Activated CD4-positive, CD25-positive, alpha-beta regulatory T cell treated with anti-CD3 and anti-CD28 coated beads, Interleukin-2, amount 50 U/mL, for 24 hours (primary cell): ENCODE data around the gene UBASH3B.

Experiments used
- ATAC-seq, 2 donors: fragments of 150-1000 bp; cut with Tn5 transposase; one replicate each; pipeline ENCODE4 v1.10.0; 2021; ENCODE audit warnings: mild to moderate bottlenecking in 1 of 2, moderate library complexity in 1 of 2

UBASH3B gene

DNA sequence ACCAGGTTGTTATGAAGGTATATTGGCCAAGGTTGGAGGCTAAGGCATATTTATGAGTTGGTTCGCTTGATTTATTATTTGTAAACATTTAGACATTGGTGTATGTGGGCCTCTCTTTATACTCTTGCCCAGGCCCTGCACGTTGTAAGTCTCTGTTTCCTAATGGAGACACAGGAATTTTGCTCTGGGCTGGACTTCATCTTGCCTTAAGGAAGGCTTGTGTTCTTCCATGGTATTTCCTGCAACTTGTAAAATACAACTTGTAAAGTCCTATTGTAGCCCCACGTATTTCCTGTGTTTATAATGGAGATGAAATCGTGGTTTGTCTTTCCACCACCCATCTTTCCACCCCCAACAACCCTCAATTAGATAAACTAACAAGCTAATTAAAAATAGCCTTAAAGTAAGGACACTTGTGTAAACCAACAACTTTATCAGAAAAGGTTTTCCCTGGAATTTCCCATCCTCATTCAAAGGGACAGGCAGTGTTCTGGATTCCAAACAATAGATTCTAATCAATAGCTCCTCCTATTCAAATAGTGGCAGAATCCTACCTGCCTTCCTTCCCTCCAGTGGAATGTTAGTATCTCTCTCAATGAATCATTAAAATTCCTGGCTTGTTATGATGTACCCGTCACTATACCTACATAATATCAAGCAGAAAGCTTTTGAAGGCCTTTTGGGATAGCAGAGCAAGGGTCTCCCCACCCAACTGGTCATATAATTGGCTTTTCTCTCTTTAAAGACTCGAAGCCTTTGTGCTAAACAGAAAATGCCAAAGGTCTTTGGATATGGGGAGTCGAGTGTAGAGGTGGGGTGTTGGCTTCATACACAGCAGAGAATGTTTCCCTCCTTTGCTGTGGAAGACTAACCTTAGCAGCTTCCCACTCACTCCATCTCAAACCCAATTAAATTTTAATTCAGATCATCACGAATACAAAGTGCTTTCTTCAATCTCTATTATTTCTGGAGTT, 77.1 kb downstream of the UBASH3B start:
- no peak for ATAC-seq

DNA sequence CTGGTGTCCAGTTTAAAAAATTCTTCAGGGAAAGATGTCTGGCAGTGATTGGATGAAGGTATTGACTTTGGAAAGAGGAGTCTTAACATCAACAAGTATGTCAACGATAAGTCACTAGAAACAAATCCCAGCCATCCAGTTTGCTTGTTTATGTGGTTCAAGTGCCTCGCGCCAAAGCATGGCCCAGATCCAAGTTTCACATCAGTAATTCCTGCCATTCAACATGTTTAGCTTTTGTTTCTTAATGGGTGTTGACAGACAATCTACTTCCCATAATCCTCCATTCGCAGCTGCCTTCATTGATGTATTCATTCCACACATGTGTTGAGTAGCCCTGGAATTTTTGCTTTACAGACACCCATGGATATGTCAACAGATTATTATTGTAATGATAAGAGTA, 77.8 kb downstream of the UBASH3B start:
- no peak for ATAC-seq

DNA sequence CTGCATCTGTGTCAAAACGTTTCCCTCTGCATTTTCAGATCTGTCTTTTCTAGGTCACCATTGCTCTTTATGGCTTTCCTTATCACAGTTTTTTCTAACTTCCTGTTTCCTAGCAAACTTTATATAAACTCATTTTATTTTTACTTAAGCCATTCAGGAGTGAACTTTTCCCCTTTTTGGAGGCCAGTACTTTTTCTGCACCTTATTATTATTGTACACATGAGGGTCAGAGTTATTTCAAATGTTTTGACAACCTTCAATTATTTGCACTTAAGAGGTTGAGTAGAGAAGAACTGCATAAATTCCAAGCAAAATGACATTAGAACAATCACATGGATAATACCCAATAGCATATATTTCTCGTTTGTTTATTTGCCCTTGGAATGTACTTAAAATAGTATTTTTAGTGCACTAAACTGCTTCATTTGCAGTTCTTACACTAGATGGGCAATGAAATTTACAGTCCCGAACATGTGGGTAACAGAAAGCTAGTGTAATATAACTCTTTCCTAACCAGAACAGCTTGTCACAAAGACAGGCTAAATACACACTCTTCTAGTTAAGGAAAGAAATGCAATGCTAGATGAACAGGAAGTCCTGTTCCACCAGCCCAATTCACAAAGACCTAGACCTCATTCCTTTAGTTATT, 79.5 kb downstream of the UBASH3B start:
- ATAC-seq, result no peak

DNA sequence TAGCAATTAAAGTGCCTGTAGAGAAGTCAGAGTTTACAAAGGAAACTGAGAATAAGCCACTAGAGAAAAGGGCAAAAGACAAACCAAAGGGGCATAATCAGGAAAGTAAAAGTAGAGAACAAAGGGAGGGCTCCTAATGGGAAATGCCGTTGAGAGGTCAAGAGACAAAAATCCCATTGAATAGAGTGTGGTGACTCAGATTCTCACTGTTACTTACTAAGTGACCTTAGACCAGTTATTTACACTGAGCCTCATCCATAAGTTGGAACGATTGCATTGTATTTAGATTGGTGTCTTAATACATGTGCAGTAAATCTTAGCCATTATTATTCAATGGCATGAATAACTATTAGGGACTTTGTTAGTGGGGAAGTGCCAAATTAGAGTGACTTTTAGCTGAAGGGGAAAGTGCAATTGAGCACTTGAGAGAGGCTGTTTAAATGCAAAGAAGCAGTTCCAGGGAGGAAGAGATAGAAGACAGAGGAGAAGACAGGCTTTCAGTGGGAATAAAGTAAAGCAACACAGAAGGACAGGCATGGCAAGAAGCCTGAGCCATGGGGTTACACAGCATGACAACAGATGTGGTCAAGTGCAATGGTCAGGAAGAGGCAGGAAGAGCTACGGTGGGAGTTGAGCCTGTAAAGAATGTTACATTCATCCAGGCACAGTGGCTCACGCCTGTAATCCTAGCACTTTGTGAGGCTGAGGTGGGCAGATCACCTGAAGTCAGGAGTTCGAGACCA, 82.6 kb downstream of the UBASH3B start:
- ATAC-seq, result no peak

DNA sequence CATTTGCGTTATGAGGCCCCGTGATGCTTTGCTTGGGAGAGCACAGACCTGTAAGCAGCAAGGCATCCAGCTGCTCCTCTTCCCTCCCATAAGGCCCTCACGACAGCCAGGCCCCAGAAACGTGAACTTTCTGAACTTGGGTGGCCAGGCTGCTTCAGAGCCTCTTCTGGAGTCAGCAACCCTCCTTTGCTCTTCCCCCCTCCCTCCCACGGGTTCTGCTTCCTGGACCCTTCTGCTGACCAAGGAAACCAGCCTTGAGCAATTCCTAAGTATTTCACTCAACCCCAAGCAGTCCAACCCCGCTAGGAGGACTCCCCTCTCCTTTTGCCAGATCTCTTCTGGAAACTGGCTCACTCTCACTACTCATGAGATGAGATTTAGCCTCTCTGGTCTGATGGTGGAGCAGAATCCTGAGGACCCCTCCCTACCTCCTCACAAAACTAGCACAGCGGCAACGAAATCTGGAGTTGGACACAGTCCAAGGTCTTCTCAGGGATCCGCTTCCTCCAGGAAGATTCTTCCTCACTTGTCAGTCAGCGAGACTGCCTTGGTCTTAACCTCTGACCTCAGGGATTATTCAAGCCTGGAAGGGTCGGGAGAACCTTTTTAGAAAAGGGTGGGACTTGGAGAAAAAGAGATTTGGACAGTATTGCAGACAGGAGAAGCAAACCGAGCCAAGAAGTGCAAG, 86.2 kb downstream of the UBASH3B start:
- no peak for ATAC-seq

DNA sequence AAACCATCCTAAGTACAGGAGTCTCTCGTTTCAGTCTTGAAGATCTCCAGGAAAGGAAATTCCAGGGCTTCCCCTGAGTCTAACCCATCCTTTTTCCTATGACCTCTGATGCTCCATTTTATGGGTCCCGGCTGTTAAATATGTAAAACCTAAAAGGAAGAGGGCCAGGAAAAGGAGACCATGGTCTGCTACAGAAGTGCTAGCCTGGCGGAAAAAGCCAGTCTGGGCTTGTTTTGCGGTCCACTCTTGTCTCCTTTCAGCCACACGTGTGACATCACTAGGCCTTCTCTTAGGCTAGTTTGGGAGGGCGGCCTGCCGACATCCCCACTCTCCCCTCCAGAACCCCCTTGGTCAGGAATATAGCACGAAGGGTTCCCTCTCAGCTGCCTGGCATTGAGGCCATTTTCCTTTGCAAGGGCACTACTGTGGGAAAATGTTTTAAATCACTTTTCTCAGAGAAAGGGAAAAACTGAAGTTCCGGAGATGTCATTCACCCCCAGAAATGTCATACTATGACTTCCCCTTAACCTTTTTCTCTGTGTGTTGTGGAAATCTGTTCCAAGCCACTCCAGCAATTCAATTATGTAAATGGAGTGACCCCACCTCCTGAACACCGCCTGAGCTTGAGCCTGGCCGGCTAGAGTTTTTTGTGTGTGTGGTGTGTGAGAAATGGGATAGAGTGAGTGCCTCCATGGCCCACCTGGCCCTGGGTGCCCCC, 86.9 kb downstream of the UBASH3B start:
- no peak for ATAC-seq

DNA sequence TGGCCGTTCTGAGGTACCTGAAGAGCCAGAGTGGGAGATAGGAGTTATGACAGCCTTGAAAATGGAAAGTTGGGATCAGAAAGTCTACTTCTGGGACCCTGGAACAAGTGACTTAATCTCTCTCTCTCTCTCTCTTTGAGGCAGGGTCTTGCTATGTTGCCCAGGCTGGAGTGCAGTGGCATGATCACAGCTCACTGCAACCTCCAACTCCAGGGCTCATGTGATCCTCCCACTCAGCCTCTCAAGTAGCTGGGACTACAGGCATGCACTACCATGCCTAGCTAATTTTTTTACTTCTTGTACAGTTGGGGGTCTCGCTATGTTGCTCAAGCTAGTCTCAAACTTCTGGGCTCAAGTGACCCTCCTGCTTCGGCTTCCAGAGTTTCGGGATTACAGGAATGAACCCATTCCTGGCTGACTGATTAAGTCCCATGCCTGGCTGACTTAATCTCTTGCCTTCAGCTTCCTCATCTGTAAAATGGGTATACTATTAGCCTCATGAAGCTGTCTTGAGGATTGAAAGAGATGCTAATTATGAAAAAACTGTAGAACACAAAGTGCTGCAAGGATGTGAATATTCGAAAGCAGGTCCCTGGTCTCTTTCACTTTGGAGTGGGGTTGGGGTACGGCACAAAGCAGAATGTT, 87.7 kb downstream of the UBASH3B start:
- peak in 1 of 2 donors; percentile 3 for ATAC-seq

DNA sequence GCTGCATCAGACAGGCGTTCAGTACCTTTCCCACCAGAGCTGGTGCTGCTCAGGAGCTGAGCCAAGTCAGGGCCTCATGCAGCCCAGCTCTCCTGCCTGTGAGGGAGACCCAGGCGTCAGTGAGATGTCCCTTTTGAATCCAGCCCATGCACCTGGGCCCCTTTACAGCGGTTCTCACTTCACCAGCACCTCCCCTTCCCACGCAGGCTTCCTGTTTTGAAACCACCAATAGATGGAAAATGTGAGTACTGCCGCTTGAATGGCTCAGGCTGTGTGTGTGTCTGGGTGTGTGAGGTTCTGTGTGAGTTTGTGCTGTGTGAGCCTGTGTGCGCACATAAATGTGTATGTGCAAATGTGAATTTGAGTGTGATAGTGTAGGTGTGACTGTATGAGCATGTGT, 88.4 kb downstream of the UBASH3B start:
- peak; percentile 50 to 60 for ATAC-seq

DNA sequence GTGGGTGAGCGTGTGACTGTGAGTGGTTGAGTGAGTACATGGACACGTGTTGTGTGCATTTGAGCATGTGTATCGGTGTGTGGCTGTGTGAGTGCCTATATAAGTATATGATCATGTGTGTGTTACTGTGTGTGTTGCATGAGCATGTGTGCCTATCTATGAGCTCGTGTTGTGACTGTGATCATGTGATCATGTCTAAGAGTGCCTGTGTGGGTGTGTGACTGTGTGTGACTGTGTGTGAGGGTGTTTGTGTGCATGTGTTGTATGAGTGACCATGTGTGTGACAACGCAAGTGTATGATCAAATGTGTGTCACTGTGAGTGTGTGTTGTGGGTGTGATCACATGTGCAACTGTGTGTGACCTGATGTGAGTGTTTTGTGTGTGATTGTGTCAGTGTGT, 88.8 kb downstream of the UBASH3B start:
- ATAC-seq, result peak in 1 of 2 donors; percentile 5

DNA sequence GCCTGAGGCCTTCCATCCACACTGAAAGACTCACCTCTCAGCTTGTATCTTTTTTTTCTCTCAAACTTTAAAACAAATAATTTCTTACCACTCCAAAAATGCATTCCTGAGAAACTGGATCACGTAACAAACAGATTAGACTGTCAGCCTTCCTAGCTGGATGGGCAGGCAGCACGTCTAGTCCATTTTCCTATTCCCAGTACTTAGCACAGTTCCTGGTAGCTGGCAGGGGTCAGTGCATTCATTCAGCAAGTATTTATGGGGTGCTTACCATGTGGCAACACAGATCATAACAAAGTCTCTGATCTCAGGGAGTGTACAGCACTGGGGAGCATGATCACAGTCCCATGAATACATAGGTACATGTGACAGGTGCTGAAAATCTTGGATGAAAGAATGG, 89.6 kb downstream of the UBASH3B start:
- no peak for ATAC-seq

DNA sequence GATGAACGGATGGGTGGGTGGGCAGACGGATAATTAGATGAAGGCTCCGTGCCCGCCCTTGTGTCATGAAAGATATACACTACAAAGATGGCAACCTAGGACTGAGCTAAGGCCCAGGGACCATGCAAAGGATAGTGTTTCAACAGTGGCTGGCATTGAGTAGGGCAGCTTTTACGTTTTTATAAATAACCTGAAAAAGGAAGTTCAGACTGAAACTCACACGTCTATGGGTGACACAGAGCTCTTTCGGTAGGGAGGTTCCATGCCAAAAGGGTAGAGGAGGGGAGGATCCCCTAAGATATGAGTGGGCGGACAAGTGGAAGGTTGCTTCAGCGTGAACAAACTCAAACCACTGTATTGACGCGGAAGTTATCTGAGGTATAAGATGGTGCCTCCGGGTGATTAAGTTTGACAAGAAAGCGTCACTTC, 90.5 kb downstream of the UBASH3B start:
- peak; percentile 65 to 69 for ATAC-seq

DNA sequence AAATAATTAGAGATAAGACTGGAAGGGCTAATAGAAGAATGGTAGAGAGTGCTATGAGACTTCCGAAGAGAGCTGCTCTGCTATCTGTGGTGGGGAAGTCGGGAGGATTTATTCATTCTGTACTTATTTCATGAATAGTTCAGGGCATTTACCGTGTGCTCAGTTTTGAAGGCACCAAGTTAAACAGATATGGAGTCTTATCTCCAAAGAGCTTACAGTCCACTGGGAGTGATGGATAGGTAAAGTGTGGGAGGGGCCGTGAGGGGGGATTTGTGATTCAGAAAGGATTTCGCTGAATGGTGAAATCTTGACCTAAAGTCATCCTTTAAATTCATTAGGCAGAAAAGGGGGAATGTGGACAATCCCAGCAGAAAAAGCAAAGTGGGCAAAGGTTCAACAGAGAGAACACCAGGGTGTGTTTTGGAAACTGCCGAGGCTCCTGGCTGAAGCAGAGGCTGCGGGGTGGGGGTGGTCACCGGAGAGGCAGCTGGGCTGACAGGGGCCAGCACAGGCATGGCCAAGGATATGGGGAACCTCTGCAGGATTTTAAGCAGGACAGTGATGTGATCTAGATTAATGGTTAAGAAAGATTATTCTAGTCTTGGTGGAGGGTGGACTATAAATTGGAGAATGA, 91.2 kb downstream of the UBASH3B start:
- no peak for ATAC-seq

DNA sequence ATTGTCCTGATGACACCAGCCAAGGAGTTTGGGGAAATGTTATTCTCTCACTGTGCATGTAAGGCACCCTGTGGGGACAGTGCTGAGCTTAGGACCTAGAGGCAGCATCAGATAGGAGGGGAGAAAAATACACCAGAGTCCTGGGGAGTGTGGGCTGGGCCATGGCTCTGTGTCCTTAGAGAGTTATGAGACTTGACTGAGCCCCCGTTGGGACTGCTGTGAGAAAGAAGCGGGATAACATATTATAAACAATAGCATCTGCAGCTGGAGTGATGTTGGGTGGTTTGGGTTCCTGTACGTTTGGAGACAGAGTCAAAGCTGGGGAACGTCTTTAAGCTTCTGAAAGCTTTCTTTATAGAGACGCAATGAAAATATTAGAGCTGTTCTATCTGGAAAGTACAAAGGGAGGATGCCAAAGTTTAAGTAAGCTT, 91.8 kb downstream of the UBASH3B start:
- no peak for ATAC-seq

DNA sequence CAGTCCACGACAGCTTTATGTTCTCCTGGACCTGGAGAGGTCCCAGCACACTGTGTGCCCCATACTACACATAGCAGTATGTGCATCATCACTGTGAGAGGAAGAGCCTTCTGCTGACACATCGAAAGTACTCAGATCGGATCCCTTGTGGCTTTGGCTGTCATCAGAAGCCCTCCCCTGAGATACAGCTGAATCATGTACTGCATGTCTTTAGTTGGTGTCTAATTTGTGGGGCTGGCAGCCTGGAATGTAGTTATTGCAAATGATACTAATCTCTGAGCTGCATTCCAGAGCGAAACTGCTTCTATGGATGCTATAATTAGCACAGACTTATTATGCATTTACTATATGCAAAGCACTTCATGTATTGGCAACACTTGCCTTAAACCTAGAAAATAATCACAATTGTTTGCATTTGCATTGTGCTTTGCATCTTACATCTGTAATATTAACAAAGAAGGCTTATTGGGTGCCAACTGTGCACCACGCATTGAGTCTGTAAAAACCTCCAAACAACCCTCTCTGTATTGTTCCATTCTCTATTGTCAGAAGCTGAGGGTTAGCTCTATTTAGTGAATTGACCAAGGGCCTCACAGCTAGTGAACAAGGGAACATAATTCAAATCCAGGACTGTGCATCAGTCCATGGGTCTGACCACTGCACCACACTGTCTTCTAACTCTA, 93.6 kb downstream of the UBASH3B start:
- peak; percentile 90 to 91 for ATAC-seq

DNA sequence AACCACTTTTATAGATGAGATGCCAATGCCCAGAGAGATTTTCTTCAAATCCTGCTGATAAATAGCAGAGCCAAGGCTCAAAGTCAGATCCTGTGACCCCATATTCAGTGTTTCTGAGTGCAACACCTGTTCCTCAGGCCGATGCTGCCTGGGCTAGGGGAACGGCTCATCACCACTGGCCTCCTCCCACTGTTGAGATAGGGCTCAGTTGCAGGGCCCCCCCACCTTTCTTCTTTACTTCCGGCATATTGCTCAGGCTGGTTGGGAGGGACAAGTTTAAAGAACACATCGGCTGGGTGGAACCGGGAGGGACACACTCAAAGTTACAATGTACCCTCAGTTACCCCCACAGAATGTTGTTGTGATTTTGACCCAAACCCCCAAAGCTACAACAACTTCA, 94.5 kb downstream of the UBASH3B start:
- ATAC-seq, result no peak

DNA sequence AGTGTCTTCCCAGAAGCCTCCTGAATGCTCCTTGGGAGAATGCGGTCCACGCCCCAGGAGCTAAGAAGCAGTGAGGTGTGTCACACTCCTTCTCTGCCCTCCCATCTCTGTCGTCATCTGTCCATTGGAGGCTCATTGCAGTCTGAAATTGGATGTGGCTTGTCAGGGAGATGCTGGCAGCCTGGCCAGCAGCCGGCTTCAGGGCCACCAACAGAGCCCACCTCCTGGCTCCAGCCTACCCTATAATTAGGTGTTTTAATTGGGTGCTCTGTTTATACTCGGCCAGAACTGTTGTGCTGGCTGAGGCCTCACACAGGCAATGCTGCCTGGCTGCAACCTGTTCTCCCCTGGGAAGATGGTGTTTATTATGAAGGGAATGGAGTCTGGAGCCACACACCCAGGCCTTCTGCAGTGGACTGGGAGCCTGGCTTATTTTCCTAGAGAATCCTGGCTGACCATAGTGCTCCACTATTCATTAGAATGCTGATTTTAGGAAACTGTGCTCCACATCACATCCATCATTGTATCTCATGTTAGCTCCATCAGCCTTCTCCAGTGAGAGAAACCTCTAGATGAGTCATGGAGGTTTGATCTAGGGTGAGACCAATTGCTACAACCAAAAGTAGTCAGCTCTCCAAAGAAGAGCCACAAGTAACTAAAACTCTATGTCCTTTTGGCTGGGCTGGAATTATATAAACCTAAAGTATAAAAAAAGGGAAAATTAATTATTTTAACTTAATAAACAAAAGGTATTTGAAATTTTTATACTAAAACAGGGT, 96.0 kb downstream of the UBASH3B start:
- ATAC-seq, result no peak

DNA sequence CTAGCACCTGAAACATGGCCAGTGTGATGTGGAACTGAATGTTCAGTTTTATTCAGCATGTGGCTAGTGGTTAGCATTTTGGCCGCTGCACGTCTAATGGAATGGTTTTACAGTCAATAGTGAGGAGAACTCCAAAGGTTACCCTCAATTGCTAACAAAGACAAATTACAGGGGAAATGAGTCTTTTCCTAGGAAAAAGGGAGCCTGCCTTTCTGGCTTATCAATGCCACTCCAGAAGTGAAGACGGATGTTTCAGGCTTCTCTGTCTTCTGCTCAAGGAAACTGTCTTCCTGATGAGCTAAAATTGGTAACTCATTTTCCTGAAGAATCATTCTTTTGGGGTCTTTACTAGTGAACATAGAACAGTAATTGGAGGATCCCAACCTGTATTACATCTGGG, 98.5 kb downstream of the UBASH3B start:
- ATAC-seq, result no peak

DNA sequence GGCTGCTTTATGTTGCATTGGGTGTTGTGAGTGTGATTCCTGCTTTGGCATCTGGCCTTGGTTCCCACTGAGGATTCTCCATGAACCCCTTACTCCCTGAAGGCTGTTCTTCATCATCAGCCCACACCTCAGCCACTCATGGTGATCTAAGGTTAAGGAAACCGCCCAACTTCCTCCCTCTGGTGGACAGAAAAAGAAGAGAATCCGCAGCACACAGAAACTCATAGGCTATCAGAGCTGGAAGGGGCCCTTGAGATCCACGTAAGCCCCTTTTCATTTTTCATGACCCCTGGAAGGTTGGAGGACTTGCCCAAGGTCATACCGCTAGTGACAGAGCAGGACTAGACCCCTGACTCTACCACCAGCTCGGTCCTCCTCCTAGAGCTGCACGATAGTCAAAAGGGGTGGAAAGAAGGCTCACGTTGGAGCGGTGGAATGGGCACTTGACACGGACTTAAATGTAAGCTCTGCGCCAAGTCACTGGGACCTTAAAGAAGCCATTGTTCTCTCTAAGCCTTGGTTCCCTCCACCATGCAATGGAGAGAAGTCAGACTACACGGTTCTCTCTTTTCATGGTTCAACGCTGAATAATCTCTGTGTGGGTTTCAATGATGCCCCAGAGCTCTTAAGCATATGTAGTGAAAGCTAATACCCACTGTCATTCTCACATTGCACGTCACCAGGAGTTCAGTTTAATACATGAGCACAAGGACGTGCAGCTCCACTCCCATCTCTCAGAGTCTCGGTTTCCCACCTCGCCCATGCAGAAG, 99.2 kb downstream of the UBASH3B start:
- ATAC-seq, result peak; percentile 60 to 66

DNA sequence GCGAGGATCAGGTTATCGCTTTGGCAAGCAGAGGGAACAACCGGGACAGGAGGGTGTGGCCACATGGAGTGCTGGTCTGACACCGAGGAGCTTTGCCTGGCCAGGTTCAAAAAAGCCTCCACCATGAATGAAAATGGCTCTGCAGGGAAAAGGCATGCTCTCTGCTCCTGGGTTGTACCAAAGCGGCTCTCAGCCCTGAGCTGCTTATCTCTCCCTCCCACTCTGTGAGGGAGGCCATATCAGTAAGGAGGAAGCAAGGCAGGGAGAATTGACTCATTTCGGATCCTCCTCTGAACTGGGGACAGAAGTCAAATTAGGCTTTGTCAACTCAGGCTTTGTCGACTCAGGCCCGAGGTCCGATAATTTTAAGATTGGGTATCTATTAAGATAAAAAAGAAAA, 99.9 kb downstream of the UBASH3B start:
- no peak for ATAC-seq
